HG03457 (cell line): ENCODE measurements around the gene YPEL1.
"Not testable (repeated sequence)": the region's sequence is repeated elsewhere in the genome, so short reads cannot be mapped to it uniquely, and the experiment has no call there.

Experiments used
- ATAC-seq: cut with Tn5 transposase; IDR thresholded peaks from one replicate; pipeline ENCODE4 v1.9.1; 2021; ENCODE audit warnings: moderate number of reproducible peaks; ENCODE audit not compliant: unreplicated experiment

YPEL1 gene

GRCh38 chr22:21686193-21686608 is 49.4 kb downstream of the YPEL1 start:
- no peak for ATAC-seq

GRCh38 chr22:21685164-21685513 is 50.5 kb downstream of the YPEL1 start:
- ATAC-seq = no peak

GRCh38 chr22:21684492-21685163 is 51.0 kb downstream of the YPEL1 start:
- ATAC-seq = no peak

- no peak for ATAC-seq
Observed at GRCh38 chr22:21683401-21683811, 52.2 kb downstream of the YPEL1 start.

- no peak for ATAC-seq
Observed at GRCh38 chr22:21682385-21683175, 53.0 kb downstream of the YPEL1 start.

- no peak for ATAC-seq
Observed at GRCh38 chr22:21681566-21682370, 53.8 kb downstream of the YPEL1 start.

- no peak for ATAC-seq
Observed at GRCh38 chr22:21680830-21681565, 54.6 kb downstream of the YPEL1 start.

- ATAC-seq = no peak
Observed at GRCh38 chr22:21679383-21679782, 56.2 kb downstream of the YPEL1 start.

GRCh38 chr22:21678842-21679241 is 56.8 kb downstream of the YPEL1 start:
- not testable (repeated sequence) for ATAC-seq

GRCh38 chr22:21677606-21678443 is 57.8 kb downstream of the YPEL1 start:
- no peak for ATAC-seq

- ATAC-seq = no peak
Observed at GRCh38 chr22:21674638-21675245, 60.9 kb downstream of the YPEL1 start.

GRCh38 chr22:21673534-21674321 is 61.9 kb downstream of the YPEL1 start:
- no peak for ATAC-seq

GRCh38 chr22:21672107-21672629 is 63.4 kb downstream of the YPEL1 start:
- no peak for ATAC-seq

GRCh38 chr22:21669026-21669425 is 66.6 kb downstream of the YPEL1 start:
- ATAC-seq = no peak

GRCh38 chr22:21666786-21667185 is 68.8 kb downstream of the YPEL1 start:
- ATAC-seq = no peak

- no peak for ATAC-seq
Observed at GRCh38 chr22:21665047-21665851, 70.3 kb downstream of the YPEL1 start.

- no peak for ATAC-seq
Observed at GRCh38 chr22:21663738-21664137, 71.9 kb downstream of the YPEL1 start.

- ATAC-seq = no peak
Observed at GRCh38 chr22:21661991-21662390, 73.6 kb downstream of the YPEL1 start.
